K562 (cell line): Measurements from ENCODE around the gene NUDT22. TPM values are rescaled to one million over a fixed set of nuclear protein-coding genes. Genes with fewer than 3 reads are reported as not detected.
A peak's percentile ranks its signal among the peaks of the same experiment; 100 is the strongest.

Experiments
- ADNP ChIP-seq: fragments of 200-800 bp; sonication (Bioruptor generic); IDR thresholded peaks from 2 replicates; pipeline ENCODE4 v1.6.1; 2016; ENCODE audit warnings: missing genetic modification characterization, missing compliant biosample characterization
- FOSL1 ChIP-seq: fragments of 200-800 bp; sonication (Bioruptor generic); conservative IDR thresholded peaks from 2 replicates; pipeline ENCODE4 v1.6.1; 2016; ENCODE audit warnings: missing genetic modification characterization, missing compliant biosample characterization
- FOXP1 ChIP-seq: sonication (generic); formaldehyde crosslinking; IDR thresholded peaks from 2 replicates; pipeline ENCODE4 v1.8.0; 2022; ENCODE audit warnings: mild to moderate bottlenecking, missing genetic modification reagents
- HDGF ChIP-seq: fragments of 450-650 bp; IDR thresholded peaks from 2 replicates; pipeline ENCODE4 v1.6.1; 2016
- MAZ ChIP-seq, 2 experiments: fragments of 450-650 bp in 1 of 2; sonication (generic) in 1 of 2; formaldehyde crosslinking; IDR thresholded peaks in 1 of 2; conservative IDR thresholded peaks in 1 of 2; 2 replicates each; pipeline versions ENCODE4 v1.4.0 to v1.5.0; 2020; ENCODE audit warnings: mild to moderate bottlenecking in 1 of 2, missing genetic modification reagents in 1 of 2
- NCOA1 ChIP-seq: fragments of 450-650 bp; IDR thresholded peaks from 2 replicates; pipeline ENCODE4 v1.6.1; 2016; ENCODE audit warnings: low read depth
- SAFB2 ChIP-seq: fragments of 200-400 bp; formaldehyde crosslinking; IDR thresholded peaks from 2 replicates; pipeline ENCODE4 v1.6.1; 2018; ENCODE audit warnings: borderline replicate concordance, low read length, low read depth, moderate library complexity; ENCODE audit not compliant: severe bottlenecking
- SMAD1 ChIP-seq: fragments of 150-350 bp; IDR thresholded peaks from 2 replicates; pipeline ENCODE4 v1.6.1; 2014; ENCODE audit warnings: low read length, low read depth; ENCODE audit not compliant: partially characterized antibody
- SRSF1 ChIP-seq: fragments of 200-400 bp; formaldehyde crosslinking; IDR thresholded peaks from 2 replicates; pipeline ENCODE4 v1.6.1; 2017; ENCODE audit warnings: mild to moderate bottlenecking, low read depth, low read length, moderate library complexity
- TEAD4 ChIP-seq, 2 experiments: sonication (generic) in 1 of 2; formaldehyde crosslinking in 1 of 2; IDR thresholded peaks; 2 replicates each; pipeline versions ENCODE4 v1.6.1 to v1.8.0; 2012 to 2022; ENCODE audit warnings: borderline replicate concordance in 1 of 2, inconsistent platforms in 1 of 2, low read length in 1 of 2, mild to moderate bottlenecking in 1 of 2, missing genetic modification reagents in 1 of 2
- XRCC3 ChIP-seq: fragments of 450-650 bp; IDR thresholded peaks from 2 replicates; pipeline ENCODE4 v1.6.1; 2017; ENCODE audit warnings: mild to moderate bottlenecking, moderate library complexity
- ZNF583 ChIP-seq: fragments of 250-450 bp; sonication (Bioruptor Pico); IDR thresholded peaks from 2 replicates; pipeline ENCODE4 v1.4.0; 2020
- polyA plus RNA-seq, 8 experiments: library from polyadenylated mRNA; depleted of rRNA in 4 of 8; stranded (reverse) in 5 of 8; unstranded in 3 of 8; fragments of >200 nt; fragmentation: Nextera tagmentation in 2 of 8; fragmentation: Illumina TruSeq in 1 of 8; extraction: Ambion mirVana in 2 of 8; extraction: Trizol in 1 of 8; gene quantifications; 2 replicates each; pipeline versions ENCODE4 v1.2.1 to v1.2.3, GENCODE V29; 2011 to 2014; ENCODE audit warnings: inconsistent platforms in 1 of 8, missing spikeins in 1 of 8
- total RNA-seq, 7 experiments: library from RNA; depleted of rRNA in 6 of 7; stranded (reverse); fragments of >200 nt in 6 of 7; fragmentation: Illumina TruSeq in 2 of 7; extraction: Trizol in 2 of 7; gene quantifications; 2 replicates each; pipeline versions ENCODE4 v1.2.1 to v1.2.3, GENCODE V29; 2011 to 2021; ENCODE audit warnings: low replicate concordance in 1 of 7
- TF ChIP-seq, protein P1 (sequence below): fragments of 250-450 bp; sonication (Bioruptor Pico); IDR thresholded peaks from 2 replicates; pipeline ENCODE4 v1.8.0; 2022; ENCODE audit warnings: inconsistent platforms
- TF ChIP-seq, protein P2 (sequence below): fragments of 450-650 bp; IDR thresholded peaks from 2 replicates; pipeline ENCODE4 v1.6.1; 2016; ENCODE audit warnings: low read depth, mild to moderate bottlenecking, moderate library complexity

The NUDT22 gene
- total and polyA plus RNA-seq, 9 of the 15 experiments (the other 6 are each of a cell fraction or from before 2014, with no cell fraction given): 6.3 to 92.6 (median 37.4) TPM

DNA sequence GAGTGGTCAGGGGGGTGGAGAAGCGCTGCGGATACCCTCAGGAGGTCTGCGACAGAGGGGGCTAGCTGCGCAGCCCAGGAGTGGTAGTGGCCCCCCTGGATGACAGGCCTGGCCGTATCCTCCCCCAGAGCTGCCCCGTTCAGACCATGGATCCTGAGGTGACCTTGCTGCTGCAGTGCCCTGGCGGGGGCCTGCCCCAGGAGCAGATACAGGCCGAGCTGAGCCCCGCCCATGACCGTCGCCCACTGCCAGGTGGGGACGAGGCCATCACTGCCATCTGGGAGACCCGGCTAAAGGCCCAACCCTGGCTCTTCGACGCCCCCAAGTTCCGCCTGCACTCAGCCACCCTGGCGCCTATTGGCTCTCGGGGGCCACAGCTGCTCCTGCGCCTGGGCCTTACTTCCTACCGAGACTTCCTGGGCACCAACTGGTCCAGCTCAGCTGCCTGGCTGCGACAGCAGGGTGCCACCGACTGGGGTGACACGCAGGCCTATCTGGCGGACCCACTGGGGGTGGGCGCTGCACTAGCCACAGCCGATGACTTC, 505 bp downstream of the NUDT22 start (continued):
- no peak for TF ChIP-seq SRSF1
- TF ChIP-seq, protein P1, sequence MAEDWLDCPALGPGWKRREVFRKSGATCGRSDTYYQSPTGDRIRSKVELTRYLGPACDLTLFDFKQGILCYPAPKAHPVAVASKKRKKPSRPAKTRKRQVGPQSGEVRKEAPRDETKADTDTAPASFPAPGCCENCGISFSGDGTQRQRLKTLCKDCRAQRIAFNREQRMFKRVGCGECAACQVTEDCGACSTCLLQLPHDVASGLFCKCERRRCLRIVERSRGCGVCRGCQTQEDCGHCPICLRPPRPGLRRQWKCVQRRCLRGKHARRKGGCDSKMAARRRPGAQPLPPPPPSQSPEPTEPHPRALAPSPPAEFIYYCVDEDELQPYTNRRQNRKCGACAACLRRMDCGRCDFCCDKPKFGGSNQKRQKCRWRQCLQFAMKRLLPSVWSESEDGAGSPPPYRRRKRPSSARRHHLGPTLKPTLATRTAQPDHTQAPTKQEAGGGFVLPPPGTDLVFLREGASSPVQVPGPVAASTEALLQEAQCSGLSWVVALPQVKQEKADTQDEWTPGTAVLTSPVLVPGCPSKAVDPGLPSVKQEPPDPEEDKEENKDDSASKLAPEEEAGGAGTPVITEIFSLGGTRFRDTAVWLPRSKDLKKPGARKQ: no peak
- TF ChIP-seq MAZ (CRISPR knock-in tag; conservative IDR thresholded peaks at IDR 0.05 in 1 of 2, IDR thresholded peaks at IDR 0.05 in 1 of 2): peak in 1 of 2 experiments; percentile 37; a peak in 3 of 4 replicates
- no peak for TF ChIP-seq NCOA1
- no peak for TF ChIP-seq HDGF
- TF ChIP-seq FOXP1 (CRISPR knock-in tag): peak; percentile 88; the same call in 1 of the 2 replicates
- TF ChIP-seq SAFB2: no peak
- TF ChIP-seq, protein P2, sequence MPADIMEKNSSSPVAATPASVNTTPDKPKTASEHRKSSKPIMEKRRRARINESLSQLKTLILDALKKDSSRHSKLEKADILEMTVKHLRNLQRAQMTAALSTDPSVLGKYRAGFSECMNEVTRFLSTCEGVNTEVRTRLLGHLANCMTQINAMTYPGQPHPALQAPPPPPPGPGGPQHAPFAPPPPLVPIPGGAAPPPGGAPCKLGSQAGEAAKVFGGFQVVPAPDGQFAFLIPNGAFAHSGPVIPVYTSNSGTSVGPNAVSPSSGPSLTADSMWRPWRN: no peak
- no peak for TF ChIP-seq ADNP (tag)
- 0 out of 2 replicates have a peak, but pooled peaks have one; percentile 20 for TF ChIP-seq ZNF583 (CRISPR knock-in tag)
- TF ChIP-seq TEAD4 (IDR thresholded peaks at IDR 0.05; ENCODE audit: low read length): no peak
- peak; percentile 82 for TF ChIP-seq TEAD4 (CRISPR knock-in tag; IDR thresholded peaks at IDR 0.05; ENCODE audit: borderline replicate concordance)
- TF ChIP-seq SMAD1: no peak
- TF ChIP-seq XRCC3: no peak
- TF ChIP-seq FOSL1 (tag): no peak
- TF ChIP-seq, all 486 proteins: peak for 43
